WTC11 (cell line): ENCODE results near the gene CTRL.

Source experiments
- ATF2 ChIP-seq: sonication (generic); formaldehyde crosslinking; IDR thresholded peaks from 2 replicates; pipeline ENCODE4 v1.8.1; 2022; ENCODE audit warnings: low read depth, missing genetic modification reagents, borderline replicate concordance
- ATF6 ChIP-seq: sonication (generic); formaldehyde crosslinking; IDR thresholded peaks from 2 replicates; pipeline ENCODE4 v1.8.1; 2023; ENCODE audit warnings: mild to moderate bottlenecking, missing genetic modification reagents
- JUN ChIP-seq: sonication (generic); formaldehyde crosslinking; IDR thresholded peaks from 2 replicates; pipeline ENCODE4 v1.8.0; 2023; ENCODE audit warnings: mild to moderate bottlenecking, missing genetic modification reagents
- MXD4 ChIP-seq: fragments of 250-450 bp; sonication (Bioruptor Pico); IDR thresholded peaks from 2 replicates; pipeline ENCODE4 v1.8.0; 2021; ENCODE audit warnings: mild to moderate bottlenecking, moderate library complexity, borderline replicate concordance
- NFE2L1 ChIP-seq: sonication (generic); formaldehyde crosslinking; IDR thresholded peaks from 2 replicates; pipeline ENCODE4 v1.8.1; 2023; ENCODE audit warnings: missing genetic modification reagents
- NR2C2 ChIP-seq: sonication (generic); formaldehyde crosslinking; IDR thresholded peaks from 2 replicates; pipeline ENCODE4 v1.8.0; 2022; ENCODE audit warnings: mild to moderate bottlenecking, missing genetic modification reagents
- PREB ChIP-seq: sonication (generic); formaldehyde crosslinking; IDR thresholded peaks from 2 replicates; pipeline ENCODE4 v1.8.1; 2022; ENCODE audit warnings: mild to moderate bottlenecking, missing genetic modification reagents, moderate library complexity, borderline replicate concordance
- RELA ChIP-seq: sonication (generic); formaldehyde crosslinking; IDR thresholded peaks from 2 replicates; pipeline ENCODE4 v1.8.1; 2022; ENCODE audit warnings: missing genetic modification reagents, mild to moderate bottlenecking, borderline replicate concordance
- ZNF416 ChIP-seq: fragments of 250-450 bp; sonication (Bioruptor Pico); IDR thresholded peaks from 2 replicates; pipeline ENCODE4 v1.9.0; 2021; ENCODE audit warnings: mild to moderate bottlenecking, inconsistent platforms
- TF ChIP-seq, protein P1 (sequence below): fragments of 200-600 bp; IDR thresholded peaks from 2 replicates; pipeline ENCODE4 v1.8.0; 2022; ENCODE audit warnings: antibody characterized with exemption

DNA sequence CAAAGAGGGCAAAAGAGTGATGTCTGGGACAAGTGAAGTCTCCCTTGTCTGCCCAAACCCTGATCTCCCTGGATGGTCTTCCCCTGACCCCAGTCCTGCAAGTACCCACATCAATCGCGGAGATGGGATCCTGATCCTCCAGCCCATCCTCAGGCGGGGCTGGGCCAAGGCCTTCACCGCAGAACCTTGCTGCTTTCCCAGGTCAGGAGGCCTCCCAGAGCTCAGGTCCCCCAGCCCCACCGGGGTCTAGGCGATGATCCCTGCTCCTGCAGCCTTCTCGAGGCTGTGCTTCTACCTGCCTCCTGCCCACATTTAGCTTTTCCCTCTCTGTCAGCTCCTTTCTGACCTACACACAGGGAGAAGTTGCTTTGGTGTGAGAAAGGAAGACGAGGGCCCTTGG is 30.5 kb upstream of the CTRL start:
- TF ChIP-seq, protein P1, sequence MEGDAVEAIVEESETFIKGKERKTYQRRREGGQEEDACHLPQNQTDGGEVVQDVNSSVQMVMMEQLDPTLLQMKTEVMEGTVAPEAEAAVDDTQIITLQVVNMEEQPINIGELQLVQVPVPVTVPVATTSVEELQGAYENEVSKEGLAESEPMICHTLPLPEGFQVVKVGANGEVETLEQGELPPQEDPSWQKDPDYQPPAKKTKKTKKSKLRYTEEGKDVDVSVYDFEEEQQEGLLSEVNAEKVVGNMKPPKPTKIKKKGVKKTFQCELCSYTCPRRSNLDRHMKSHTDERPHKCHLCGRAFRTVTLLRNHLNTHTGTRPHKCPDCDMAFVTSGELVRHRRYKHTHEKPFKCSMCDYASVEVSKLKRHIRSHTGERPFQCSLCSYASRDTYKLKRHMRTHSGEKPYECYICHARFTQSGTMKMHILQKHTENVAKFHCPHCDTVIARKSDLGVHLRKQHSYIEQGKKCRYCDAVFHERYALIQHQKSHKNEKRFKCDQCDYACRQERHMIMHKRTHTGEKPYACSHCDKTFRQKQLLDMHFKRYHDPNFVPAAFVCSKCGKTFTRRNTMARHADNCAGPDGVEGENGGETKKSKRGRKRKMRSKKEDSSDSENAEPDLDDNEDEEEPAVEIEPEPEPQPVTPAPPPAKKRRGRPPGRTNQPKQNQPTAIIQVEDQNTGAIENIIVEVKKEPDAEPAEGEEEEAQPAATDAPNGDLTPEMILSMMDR, result no peak
- TF ChIP-seq PREB (CRISPR knock-in tag) (no peak), ATF6 (CRISPR knock-in tag) (no peak), JUN (CRISPR knock-in tag) (no peak), RELA (CRISPR knock-in tag) (no peak), ATF2 (CRISPR knock-in tag) (no peak), MXD4 (no peak), NR2C2 (CRISPR knock-in tag) (no peak), NFE2L1 (CRISPR knock-in tag) (no peak), ZNF416 (CRISPR knock-in tag) (no peak)
